CD14-positive monocyte (primary cell): Measurements from ENCODE around the gene ARL14EPL. TPM values are rescaled to one million over a fixed set of nuclear protein-coding genes. Genes with fewer than 3 reads are reported as not detected.

Experiments used
- DNase-seq, 3 donors: peaks; one replicate each; pipeline ENCODE4 v3.0.0-alpha.2; 2011 to 2022
- H2AFZ ChIP-seq: 2 replicates; pipeline ENCODE4 v1.6.0; 2012; ENCODE audit warnings: mild to moderate bottlenecking, low read depth, low read length, inconsistent platforms; ENCODE audit not compliant: insufficient read depth, poor library complexity, severe bottlenecking
- H3K27ac ChIP-seq, 2 donors: 1 replicate in 1 of 2; 2 replicates in 1 of 2; pipeline ENCODE4 v1.5.1; 2012 to 2013; ENCODE audit warnings: low read length in 2 of 2, control low read depth in 1 of 2, inconsistent platforms in 1 of 2, low read depth in 1 of 2, mild to moderate bottlenecking in 1 of 2
- H3K27me3 ChIP-seq, 2 donors: one replicate each; pipeline versions ENCODE4 v1.6.0 to v1.6.1; 2011 to 2013; ENCODE audit warnings: low read length in 2 of 2; ENCODE audit not compliant: control insufficient read depth in 2 of 2, insufficient read depth in 2 of 2
- H3K36me3 ChIP-seq, 2 donors: replicated peaks in 1 of 2; 1 replicate in 1 of 2; 2 replicates in 1 of 2; pipeline versions ENCODE4 v1.5.1 to v1.6.1; 2012 to 2013; ENCODE audit warnings: low read length in 2 of 2, control low read depth in 1 of 2, inconsistent platforms in 1 of 2, mild to moderate bottlenecking in 1 of 2; ENCODE audit not compliant: insufficient read depth in 2 of 2, control insufficient read depth in 1 of 2
- H3K4me1 ChIP-seq, 2 donors: 1 replicate in 1 of 2; 2 replicates in 1 of 2; pipeline versions ENCODE4 v1.5.1 to v1.6.1; 2012 to 2013; ENCODE audit warnings: low read length in 2 of 2, control low read depth in 1 of 2, inconsistent platforms in 1 of 2, mild to moderate bottlenecking in 1 of 2, moderate library complexity in 1 of 2; ENCODE audit not compliant: insufficient read depth in 2 of 2, control insufficient read depth in 1 of 2
- H3K4me2 ChIP-seq: replicated peaks from 2 replicates; pipeline ENCODE3; 2012; ENCODE audit warnings: low read length, moderate library complexity, mild to moderate bottlenecking; ENCODE audit not compliant: poor library complexity, severe bottlenecking; ENCODE audit errors: extremely low read depth
- H3K4me3 ChIP-seq, 3 experiments: fragments of 200-600 bp in 1 of 3; sonication (generic) in 1 of 3; replicated peaks in 1 of 3; 1 replicate in 2 of 3; 2 replicates in 1 of 3; pipeline ENCODE4 v1.5.1; 2011 to 2013; ENCODE audit warnings: low read length in 3 of 3, mild to moderate bottlenecking in 3 of 3, control low read depth in 2 of 3, low read depth in 2 of 3, inconsistent platforms in 1 of 3, moderate library complexity in 1 of 3
- H3K79me2 ChIP-seq: 2 replicates; pipeline ENCODE4 v1.6.0; 2012; ENCODE audit warnings: mild to moderate bottlenecking, control low read depth, inconsistent platforms, low read length, moderate library complexity; ENCODE audit not compliant: insufficient read depth
- H3K9ac ChIP-seq: 2 replicates; pipeline ENCODE4 v1.6.0; 2017; ENCODE audit warnings: low read length, mild to moderate bottlenecking; ENCODE audit not compliant: insufficient read depth, poor library complexity, severe bottlenecking
- H3K9me3 ChIP-seq, 2 donors: replicated peaks in 1 of 2; 1 replicate in 1 of 2; 2 replicates in 1 of 2; pipeline versions ENCODE4 v1.5.1 to v1.6.1; 2012 to 2013; ENCODE audit warnings: low read length in 2 of 2, control low read depth in 1 of 2; ENCODE audit not compliant: control insufficient read depth in 1 of 2, insufficient read depth in 1 of 2
- H4K20me1 ChIP-seq: 2 replicates; pipeline ENCODE4 v1.6.0; 2012; ENCODE audit warnings: mild to moderate bottlenecking, low read length, control low read depth, moderate library complexity; ENCODE audit not compliant: insufficient read depth
- H3K27ac Mint-ChIP-seq, 7 donors: one replicate each; pipeline ENCODE4 v1.8.0; 2020; ENCODE audit warnings: mild to moderate bottlenecking in 7 of 7, mixed read lengths in 7 of 7, moderate library complexity in 6 of 7, inconsistent platforms in 2 of 7
- H3K27me3 Mint-ChIP-seq, 3 donors: one replicate each; pipeline ENCODE4 v1.8.0; 2021 to 2022; ENCODE audit warnings: low read depth in 3 of 3, mild to moderate bottlenecking in 3 of 3, mixed read lengths in 3 of 3, moderate library complexity in 3 of 3, inconsistent platforms in 1 of 3
- H3K36me3 Mint-ChIP-seq, 2 donors: one replicate each; pipeline ENCODE4 v1.8.0; 2020; ENCODE audit warnings: mixed read lengths in 2 of 2, inconsistent platforms in 1 of 2, mild to moderate bottlenecking in 1 of 2
- H3K4me1 Mint-ChIP-seq: one replicate; pipeline ENCODE4 v1.8.0; 2020; ENCODE audit warnings: mild to moderate bottlenecking, mixed read lengths
- H3K4me3 Mint-ChIP-seq, 2 donors: one replicate each; pipeline ENCODE4 v1.8.0; 2020; ENCODE audit warnings: mild to moderate bottlenecking in 2 of 2, mixed read lengths in 2 of 2, moderate library complexity in 1 of 2
- H3K9me3 Mint-ChIP-seq, 7 donors: one replicate each; pipeline ENCODE4 v1.8.0; 2020 to 2022; ENCODE audit warnings: mixed read lengths in 7 of 7, mild to moderate bottlenecking in 6 of 7, moderate library complexity in 6 of 7, inconsistent platforms in 2 of 7
- CTCF ChIP-seq: fragments of 200-600 bp; IDR thresholded peaks from one replicate; pipeline ENCODE4 v1.8.0; 2022; ENCODE audit warnings: antibody characterized with exemption, mild to moderate bottlenecking
- WGBS: methylation state at CpG from one replicate; pipeline ENCODE4 v1.1.5; 2013; ENCODE audit warnings: missing lambda C conversion rate; ENCODE audit not compliant: insufficient coverage; 5-methylcytosine and 5-hydroxymethylcytosine counted together
- intact Hi-C, 2 donors: fragments of 100-400 bp; cut with micrococcal nuclease; formaldehyde crosslinking; loops; one replicate each; pipeline versions ENCODE4 v1.15.0 to v1.15.1; 2023
- polyA plus RNA-seq, 3 donors: library from polyadenylated mRNA; depleted of rRNA in 1 of 3; unstranded in 2 of 3; stranded (reverse) in 1 of 3; fragments of 300-500 nt in 2 of 3; fragments of >200 nt in 1 of 3; fragmentation: Illumina TruSeq in 2 of 3; gene quantifications; 1 replicate in 2 of 3; 2 replicates in 1 of 3; pipeline ENCODE4 v1.2.3, GENCODE V29; 2012 to 2021

Gene ARL14EPL
- polyA plus RNA-seq, 3 donors, result 0.11 TPM; not detected in 2

DNA sequence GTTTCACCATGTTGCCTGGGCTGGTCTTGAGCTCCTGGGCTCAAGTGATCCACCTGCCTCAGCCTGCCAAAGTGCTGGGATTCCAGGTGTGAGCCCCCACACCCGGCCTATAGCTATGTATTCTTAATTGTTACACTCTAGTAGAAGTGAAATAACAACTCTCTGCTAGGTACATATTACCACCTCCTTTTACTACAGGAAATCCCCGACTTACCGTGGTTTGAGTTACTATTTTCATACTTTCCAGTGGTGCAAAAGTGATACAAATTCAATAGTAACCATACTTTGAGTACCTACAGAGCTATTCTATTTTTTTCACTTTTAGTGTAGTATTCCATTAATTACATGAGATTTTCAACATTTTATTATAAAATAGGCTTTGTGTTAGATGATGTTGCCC lies 719 bp downstream of the ARL14EPL start:
- Histone ChIP-seq H3K9me3 (no peaks in the 10 kb centered on the region), H2AFZ (no peak overlapping the region), H3K4me2 (no peak overlapping the region), H3K79me2 (no peaks in the 10 kb centered on the region), H4K20me1 (no peaks in the 10 kb centered on the region), H3K9ac (no peak overlapping the region), H3K27ac (no peak overlapping the region), H3K4me3 (no peak overlapping the region), H3K27me3 (no peaks in the 10 kb centered on the region), H3K4me1 (peaks cover 17 to 19% of the 10 kb centered on the region in 2 donors), H3K36me3 (no peaks in the 10 kb centered on the region)
- intact Hi-C loops, result loop anchor here in 1 of 2 donors (5.0 kb wide), 1 partner anchor 191 kb away; the partner anchor contains the start of genes AP3S1 and ATG12
- Mint-ChIP-seq H3K36me3 (no peaks in the 10 kb centered on the region), H3K9me3 (peaks cover 0 to 5% (median 0%) of the 10 kb centered on the region in 7 donors), H3K4me1 (peaks cover 26% of the 10 kb centered on the region), H3K27me3 (peaks cover 0 to 2% (median 0%) of the 10 kb centered on the region in 3 donors), H3K27ac (peak overlapping the region in 4 of 7 donors; percentile 6 to 80 (median 35)), H3K4me3 (no peak overlapping the region)
- WGBS, result no CpG with 5 or more reads among the region's 3 CpGs
- no peak for TF ChIP-seq CTCF
- no peak for DNase-seq

- Mint-ChIP-seq H3K27ac (peak overlapping the region in 1 of 7 donors; percentile 78), H3K4me3 (no peak overlapping the region), H3K9me3 (peaks cover 0 to 2% (median 0%) of the 10 kb centered on the region in 7 donors), H3K27me3 (no peaks in the 10 kb centered on the region), H3K4me1 (peaks cover 40% of the 10 kb centered on the region), H3K36me3 (no peaks in the 10 kb centered on the region)
- Histone ChIP-seq H3K4me2 (no peak overlapping the region), H3K79me2 (no peaks in the 10 kb centered on the region), H2AFZ (peak overlapping the region; percentile 11), H3K27me3 (no peaks in the 10 kb centered on the region), H3K4me3 (no peak overlapping the region), H3K9ac (no peak overlapping the region), H3K36me3 (no peaks in the 10 kb centered on the region), H3K4me1 (peaks cover 30 to 32% of the 10 kb centered on the region in 2 donors), H4K20me1 (no peaks in the 10 kb centered on the region), H3K27ac (no peak overlapping the region), H3K9me3 (no peaks in the 10 kb centered on the region)
- TF ChIP-seq CTCF, result no peak
- DNase-seq, result no peak
- intact Hi-C loops, result no loop called here
- WGBS, result 86% methylated on average over 5 of the region's 5 CpGs
Observed at GRCh38 chr5:116035123-116035522, 2.9 kb downstream of the ARL14EPL start.
